Measurements from ENCODE around the gene SIX5. TPM values are rescaled to one million over a fixed set of nuclear protein-coding genes. Genes with fewer than 3 reads are reported as not detected.

The SIX5 gene
- total RNA-seq, 4 donors from 2014 or later = 10.5 to 14.7 (median 14.3) TPM

DNA sequence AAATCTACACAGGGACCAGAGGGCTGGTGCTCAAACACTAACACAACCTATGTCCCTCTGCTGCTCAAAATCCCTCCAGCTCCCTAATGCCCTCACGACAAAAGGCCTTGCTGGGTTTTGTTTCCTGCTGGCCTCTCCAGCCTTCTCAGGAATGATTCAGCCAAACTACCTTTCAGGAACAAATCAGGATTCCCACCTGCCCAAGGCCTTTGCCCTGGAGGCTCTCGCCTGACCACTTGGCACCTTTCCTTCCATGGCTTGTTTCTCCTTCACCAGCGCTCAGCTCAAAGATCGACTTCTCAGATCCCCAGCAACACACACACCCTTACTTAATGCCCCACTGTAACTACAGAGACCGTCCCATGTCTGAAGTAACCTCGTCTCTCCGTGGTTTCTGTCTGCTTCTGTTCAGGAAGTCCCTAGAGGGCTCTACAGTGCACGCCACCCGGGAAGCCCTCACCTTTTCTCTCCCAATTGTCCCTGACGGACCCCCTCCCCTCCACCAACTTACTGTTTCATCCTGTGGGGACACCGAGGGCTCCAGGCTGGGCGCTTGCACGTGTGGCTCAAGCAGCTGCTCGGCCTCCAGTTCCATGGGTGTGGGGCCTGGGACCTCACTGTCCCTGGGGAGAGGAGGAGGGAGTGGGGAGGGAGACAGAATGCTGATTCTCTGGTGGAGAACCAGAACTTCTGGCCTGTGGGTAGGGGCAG is 3.2 kb upstream of the SIX5 start:
- WGBS = 88% methylated on average over 10 of the region's 14 CpGs
- Histone ChIP-seq H3K4me3 (no peak overlapping the region), H3K36me3 (peaks cover 12% of the 10 kb centered on the region), H3K9me3 (no peaks in the 10 kb centered on the region), H3K27ac (no peak overlapping the region), H3K4me1 (peaks cover 22% of the 10 kb centered on the region), H3K27me3 (no peaks in the 10 kb centered on the region)
- no peak for TF ChIP-seq POLR2A (IDR thresholded peaks at IDR 0.05)
- no peak for TF ChIP-seq POLR2AphosphoS5 (IDR thresholded peaks at IDR 0.05)
- TF ChIP-seq EP300 (IDR thresholded peaks at IDR 0.05) = no peak
- TF ChIP-seq, protein P1, sequence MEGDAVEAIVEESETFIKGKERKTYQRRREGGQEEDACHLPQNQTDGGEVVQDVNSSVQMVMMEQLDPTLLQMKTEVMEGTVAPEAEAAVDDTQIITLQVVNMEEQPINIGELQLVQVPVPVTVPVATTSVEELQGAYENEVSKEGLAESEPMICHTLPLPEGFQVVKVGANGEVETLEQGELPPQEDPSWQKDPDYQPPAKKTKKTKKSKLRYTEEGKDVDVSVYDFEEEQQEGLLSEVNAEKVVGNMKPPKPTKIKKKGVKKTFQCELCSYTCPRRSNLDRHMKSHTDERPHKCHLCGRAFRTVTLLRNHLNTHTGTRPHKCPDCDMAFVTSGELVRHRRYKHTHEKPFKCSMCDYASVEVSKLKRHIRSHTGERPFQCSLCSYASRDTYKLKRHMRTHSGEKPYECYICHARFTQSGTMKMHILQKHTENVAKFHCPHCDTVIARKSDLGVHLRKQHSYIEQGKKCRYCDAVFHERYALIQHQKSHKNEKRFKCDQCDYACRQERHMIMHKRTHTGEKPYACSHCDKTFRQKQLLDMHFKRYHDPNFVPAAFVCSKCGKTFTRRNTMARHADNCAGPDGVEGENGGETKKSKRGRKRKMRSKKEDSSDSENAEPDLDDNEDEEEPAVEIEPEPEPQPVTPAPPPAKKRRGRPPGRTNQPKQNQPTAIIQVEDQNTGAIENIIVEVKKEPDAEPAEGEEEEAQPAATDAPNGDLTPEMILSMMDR (IDR thresholded peaks at IDR 0.05) = no peak
- peak in 1 of 2 donors; percentile 74 for DNase-seq (ENCODE audit: low spot score in 2 of 2)

DNA sequence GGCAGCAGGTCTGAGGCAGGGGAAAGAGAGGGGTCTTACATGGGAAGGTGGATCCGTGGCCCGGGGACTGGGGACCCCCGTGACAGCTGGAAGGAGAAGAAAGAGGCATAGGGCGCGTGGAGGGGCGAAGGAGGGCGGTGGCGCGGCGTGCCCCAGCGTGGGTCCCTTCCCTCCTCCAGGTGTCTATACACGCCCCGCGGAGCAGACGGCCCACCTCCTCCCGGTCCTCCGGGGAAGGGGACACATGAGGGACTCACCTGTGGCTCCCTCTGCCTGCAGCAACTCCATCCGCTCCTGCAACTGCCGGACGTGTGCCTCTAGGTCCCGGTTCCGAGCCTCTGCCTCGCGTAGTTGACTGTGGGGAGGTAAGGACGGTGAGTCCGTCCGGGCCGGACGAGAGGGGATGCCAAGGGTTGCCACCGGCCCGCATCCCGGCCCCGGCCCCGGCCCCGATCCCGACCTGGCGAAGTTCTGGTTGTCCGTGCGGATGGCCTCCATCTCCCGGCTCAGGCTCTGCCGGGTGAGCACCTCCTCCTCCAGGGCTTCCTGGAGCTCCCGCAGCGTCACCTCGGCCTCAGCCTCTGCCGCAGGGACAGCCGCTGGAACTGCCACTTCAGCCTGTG is 2.4 kb upstream of the SIX5 start:
- no peak for TF ChIP-seq EP300 (IDR thresholded peaks at IDR 0.05)
- peaks cover 4% of the 10 kb centered on the region for H3K36me3 ChIP-seq
- H3K27me3 ChIP-seq = no peaks in the 10 kb centered on the region
- H3K27ac ChIP-seq = peak overlapping the region; percentile 89
- H3K4me3 ChIP-seq = peak overlapping the region; percentile 86
- peak in 1 of 2 donors; percentile 77 for DNase-seq (ENCODE audit: low spot score in 2 of 2)
- H3K4me1 ChIP-seq = peaks cover 30% of the 10 kb centered on the region
- WGBS = 84% methylated on average over 32 of the region's 46 CpGs
- H3K9me3 ChIP-seq = no peaks in the 10 kb centered on the region

DNA sequence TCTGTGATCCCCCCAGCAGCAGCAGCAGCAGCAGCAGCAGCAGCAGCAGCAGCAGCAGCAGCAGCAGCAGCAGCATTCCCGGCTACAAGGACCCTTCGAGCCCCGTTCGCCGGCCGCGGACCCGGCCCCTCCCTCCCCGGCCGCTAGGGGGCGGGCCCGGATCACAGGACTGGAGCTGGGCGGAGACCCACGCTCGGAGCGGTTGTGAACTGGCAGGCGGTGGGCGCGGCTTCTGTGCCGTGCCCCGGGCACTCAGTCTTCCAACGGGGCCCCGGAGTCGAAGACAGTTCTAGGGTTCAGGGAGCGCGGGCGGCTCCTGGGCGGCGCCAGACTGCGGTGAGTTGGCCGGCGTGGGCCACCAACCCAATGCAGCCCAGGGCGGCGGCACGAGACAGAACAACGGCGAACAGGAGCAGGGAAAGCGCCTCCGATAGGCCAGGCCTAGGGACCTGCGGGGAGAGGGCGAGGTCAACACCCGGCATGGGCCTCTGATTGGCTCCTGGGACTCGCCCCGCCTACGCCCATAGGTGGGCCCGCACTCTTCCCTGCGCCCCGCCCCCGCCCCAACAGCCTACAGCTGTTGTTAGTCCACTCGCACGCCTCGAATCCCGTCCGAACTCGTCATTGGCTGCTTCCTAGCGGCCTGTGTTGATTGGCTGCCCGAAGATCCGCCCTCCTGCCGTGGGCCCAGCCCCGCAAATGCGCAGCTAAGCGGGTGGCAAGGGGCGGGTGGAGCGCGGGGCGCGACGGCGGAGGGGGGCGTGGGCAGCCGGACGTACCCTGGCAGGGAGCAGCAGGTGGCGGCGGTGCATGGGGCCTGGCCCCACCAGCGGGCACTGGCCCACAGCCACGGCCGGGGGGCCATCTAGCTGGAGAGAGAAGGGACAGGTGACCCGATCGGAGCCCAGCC is 1.4 kb upstream of the SIX5 start:
- TF ChIP-seq POLR2AphosphoS5 (IDR thresholded peaks at IDR 0.05) (peak in 2 of 3 donors; percentile 36 to 73), EP300 (IDR thresholded peaks at IDR 0.05) (no peak), POLR2A (IDR thresholded peaks at IDR 0.05) (no peak)
- TF ChIP-seq, protein P1 (IDR thresholded peaks at IDR 0.05) = peak; percentile 85 to 95
- DNase-seq (ENCODE audit: low spot score in 2 of 2) = peak; percentile 98 to 99
- peaks cover 4% of the 10 kb centered on the region for H3K36me3 ChIP-seq
- 6% methylated on average over 21 of the region's 79 CpGs for WGBS
- no peaks in the 10 kb centered on the region for H3K9me3 ChIP-seq
- no peaks in the 10 kb centered on the region for H3K27me3 ChIP-seq
- H3K4me3 ChIP-seq = peak overlapping the region; percentile 86
- H3K27ac ChIP-seq = peak overlapping the region; percentile 89
- peaks cover 38% of the 10 kb centered on the region for H3K4me1 ChIP-seq

DNA sequence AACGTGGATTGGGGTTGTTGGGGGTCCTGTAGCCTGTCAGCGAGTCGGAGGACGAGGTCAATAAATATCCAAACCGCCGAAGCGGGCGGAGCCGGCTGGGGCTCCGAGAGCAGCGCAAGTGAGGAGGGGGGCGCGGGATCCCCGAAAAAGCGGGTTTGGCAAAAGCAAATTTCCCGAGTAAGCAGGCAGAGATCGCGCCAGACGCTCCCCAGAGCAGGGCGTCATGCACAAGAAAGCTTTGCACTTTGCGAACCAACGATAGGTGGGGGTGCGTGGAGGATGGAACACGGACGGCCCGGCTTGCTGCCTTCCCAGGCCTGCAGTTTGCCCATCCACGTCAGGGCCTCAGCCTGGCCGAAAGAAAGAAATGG is 754 bp upstream of the SIX5 start:
- Histone ChIP-seq H3K4me3 (peak overlapping the region; percentile 86), H3K27me3 (no peaks in the 10 kb centered on the region), H3K4me1 (peaks cover 38% of the 10 kb centered on the region), H3K9me3 (no peaks in the 10 kb centered on the region), H3K36me3 (peaks cover 2% of the 10 kb centered on the region), H3K27ac (peak overlapping the region; percentile 89)
- peak; percentile 80 to 83 for DNase-seq (ENCODE audit: low spot score in 2 of 2)
- TF ChIP-seq, protein P1 (IDR thresholded peaks at IDR 0.05) = no peak
- TF ChIP-seq EP300 (IDR thresholded peaks at IDR 0.05) (no peak), POLR2A (IDR thresholded peaks at IDR 0.05) (no peak), POLR2AphosphoS5 (IDR thresholded peaks at IDR 0.05) (no peak)
- under 1% methylated on average over 23 of the region's 28 CpGs for WGBS

DNA sequence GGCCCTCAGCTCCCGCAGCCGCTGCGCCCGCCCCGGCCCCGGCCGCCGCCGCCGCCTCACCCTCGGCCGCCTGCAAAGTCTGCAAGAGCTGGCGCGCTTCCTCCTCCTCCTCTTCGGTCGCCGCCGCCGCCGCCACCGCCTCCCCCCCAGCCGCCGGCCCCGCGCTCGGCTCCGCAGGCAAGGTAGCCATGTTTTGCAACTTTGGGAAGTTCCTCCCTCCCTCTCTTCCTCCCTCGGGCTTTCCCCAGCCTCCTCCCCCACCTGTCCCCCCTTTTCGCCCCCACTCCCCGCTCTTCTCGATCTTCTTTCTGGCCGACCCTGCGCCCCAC is 433 bp downstream of the SIX5 start:
- 0% methylated on average over 17 of the region's 33 CpGs for WGBS

More for the DNA sequence above, 433 bp downstream of the SIX5 start:
- Histone ChIP-seq H3K36me3 (no peaks in the 10 kb centered on the region), H3K27me3 (no peaks in the 10 kb centered on the region), H3K4me3 (peak overlapping the region; percentile 86), H3K27ac (peak overlapping the region; percentile 89), H3K4me1 (peaks cover 47% of the 10 kb centered on the region), H3K9me3 (no peaks in the 10 kb centered on the region)
- TF ChIP-seq POLR2AphosphoS5 (IDR thresholded peaks at IDR 0.05) = no peak
- TF ChIP-seq EP300 (IDR thresholded peaks at IDR 0.05) = no peak
- no peak for TF ChIP-seq POLR2A (IDR thresholded peaks at IDR 0.05)
- TF ChIP-seq, protein P1 (IDR thresholded peaks at IDR 0.05) = no peak
- peak in 1 of 2 donors; percentile 81 for DNase-seq (ENCODE audit: low spot score in 2 of 2)

All from suprapubic skin (tissue), 4 donors.